ENCODE results near the gene ZEB1.
"Not testable (repeated sequence)": the region's sequence is repeated elsewhere in the genome, so short reads cannot be mapped to it uniquely, and the experiment has no call there.

DNA sequence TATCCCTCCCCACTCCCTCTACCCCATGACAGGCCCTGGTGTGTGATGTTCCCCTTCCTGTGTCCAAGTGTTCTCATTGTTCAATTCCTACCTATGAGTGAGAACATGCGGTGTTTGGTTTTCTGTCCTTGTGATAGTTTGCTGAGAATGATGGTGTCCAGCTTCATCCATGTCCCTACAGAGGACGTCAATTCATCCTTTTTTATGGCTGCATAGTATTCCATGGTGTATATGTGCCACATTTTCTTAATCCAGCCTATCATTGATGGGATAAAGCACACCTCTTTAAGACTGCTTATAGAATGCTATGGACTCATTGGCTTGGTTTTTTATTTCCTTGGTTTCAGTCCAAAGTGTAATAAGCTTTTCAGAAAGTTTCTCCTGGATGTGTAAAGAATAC is 93.4 kb downstream of the ZEB1 start:
- TF ChIP-seq, protein P1, sequence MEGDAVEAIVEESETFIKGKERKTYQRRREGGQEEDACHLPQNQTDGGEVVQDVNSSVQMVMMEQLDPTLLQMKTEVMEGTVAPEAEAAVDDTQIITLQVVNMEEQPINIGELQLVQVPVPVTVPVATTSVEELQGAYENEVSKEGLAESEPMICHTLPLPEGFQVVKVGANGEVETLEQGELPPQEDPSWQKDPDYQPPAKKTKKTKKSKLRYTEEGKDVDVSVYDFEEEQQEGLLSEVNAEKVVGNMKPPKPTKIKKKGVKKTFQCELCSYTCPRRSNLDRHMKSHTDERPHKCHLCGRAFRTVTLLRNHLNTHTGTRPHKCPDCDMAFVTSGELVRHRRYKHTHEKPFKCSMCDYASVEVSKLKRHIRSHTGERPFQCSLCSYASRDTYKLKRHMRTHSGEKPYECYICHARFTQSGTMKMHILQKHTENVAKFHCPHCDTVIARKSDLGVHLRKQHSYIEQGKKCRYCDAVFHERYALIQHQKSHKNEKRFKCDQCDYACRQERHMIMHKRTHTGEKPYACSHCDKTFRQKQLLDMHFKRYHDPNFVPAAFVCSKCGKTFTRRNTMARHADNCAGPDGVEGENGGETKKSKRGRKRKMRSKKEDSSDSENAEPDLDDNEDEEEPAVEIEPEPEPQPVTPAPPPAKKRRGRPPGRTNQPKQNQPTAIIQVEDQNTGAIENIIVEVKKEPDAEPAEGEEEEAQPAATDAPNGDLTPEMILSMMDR (IDR thresholded peaks at IDR 0.05; ENCODE audit: poor library complexity, severe bottlenecking), result not testable (repeated sequence)
- TF ChIP-seq EZH2 (IDR thresholded peaks at IDR 0.05; ENCODE audit: borderline replicate concordance, insufficient read depth, low read length, poor library complexity, severe bottlenecking); RAD21 (conservative IDR thresholded peaks at IDR 0.05): not testable (repeated sequence)

All from neural cell (in vitro differentiated cells).